ENCODE data around the gene PPP2R3B. TPM values are rescaled to one million over a fixed set of nuclear protein-coding genes. Genes with fewer than 3 reads are reported as not detected.
"Not testable (repeated sequence)": the region's sequence is repeated elsewhere in the genome, so short reads cannot be mapped to it uniquely, and the experiment has no call there.

Gene PPP2R3B
- total RNA-seq, 4 donors from 2014 or later: 4.1 to 16.1 (median 9.4) TPM

- no peaks in the 10 kb centered on the region for H3K9me3 ChIP-seq
- peaks cover 0 to 4% of the 10 kb centered on the region in 2 donors for H3K4me1 ChIP-seq
- no peak for DNase-seq
- no peak overlapping the region for H3K27ac ChIP-seq
- H3K36me3 ChIP-seq: no peaks in the 10 kb centered on the region
- no peaks in the 10 kb centered on the region for H3K27me3 ChIP-seq
- intact Hi-C loops (cut with DNase I; ENCODE audit: low total_unique reads): loop anchor here (10.0 kb wide), 1 partner anchor 100 kb away; the partner anchor contains the start of gene PLCXD1
- TF ChIP-seq CTCF (IDR thresholded peaks at IDR 0.05) (no peak), POLR2A (IDR thresholded peaks at IDR 0.05) (no peak)
- H3K4me3 ChIP-seq: no peak overlapping the region
These were observed 1.8 kb downstream of the PPP2R3B start for GRCh38 chrX:384861-385260.

- H3K27me3 ChIP-seq: no peaks in the 10 kb centered on the region
- DNase-seq: no peak
- intact Hi-C loops (cut with DNase I; ENCODE audit: low total_unique reads): no loop called here
- TF ChIP-seq POLR2A (IDR thresholded peaks at IDR 0.05) (no peak), CTCF (IDR thresholded peaks at IDR 0.05) (no peak)
- H3K4me3 ChIP-seq: no peak overlapping the region
- no peak overlapping the region for H3K27ac ChIP-seq
- H3K36me3 ChIP-seq: no peaks in the 10 kb centered on the region
- H3K4me1 ChIP-seq: peaks cover 0 to 10% of the 10 kb centered on the region in 2 donors
- H3K9me3 ChIP-seq: no peaks in the 10 kb centered on the region
These were observed 8.3 kb downstream of the PPP2R3B start for GRCh38 chrX:378443-378842.

GRCh38 chrX:376206-376605 lies 10.5 kb downstream of the PPP2R3B start:
- H3K27ac ChIP-seq; H3K36me3 ChIP-seq; DNase-seq; H3K9me3 ChIP-seq; H3K27me3 ChIP-seq; intact Hi-C loops (cut with DNase I; ENCODE audit: low total_unique reads); H3K4me1 ChIP-seq; H3K4me3 ChIP-seq: not testable (repeated sequence)

GRCh38 chrX:375181-376036 lies 11.3 kb downstream of the PPP2R3B start:
- H3K27ac ChIP-seq: no peak overlapping the region
- no peaks in the 10 kb centered on the region for H3K27me3 ChIP-seq
- no peak for DNase-seq
- no peak overlapping the region for H3K4me3 ChIP-seq
- H3K36me3 ChIP-seq: no peaks in the 10 kb centered on the region
- intact Hi-C loops (cut with DNase I; ENCODE audit: low total_unique reads): no loop called here
- TF ChIP-seq POLR2A (IDR thresholded peaks at IDR 0.05) (no peak), CTCF (IDR thresholded peaks at IDR 0.05) (no peak)
- H3K9me3 ChIP-seq: no peaks in the 10 kb centered on the region
- H3K4me1 ChIP-seq: peaks cover 0 to 10% of the 10 kb centered on the region in 2 donors

- Histone ChIP-seq H3K4me1 (peaks cover 0 to 10% of the 10 kb centered on the region in 2 donors), H3K9me3 (no peaks in the 10 kb centered on the region), H3K27me3 (no peaks in the 10 kb centered on the region), H3K4me3 (no peak overlapping the region), H3K36me3 (no peaks in the 10 kb centered on the region), H3K27ac (no peak overlapping the region)
- intact Hi-C loops (cut with DNase I; ENCODE audit: low total_unique reads): no loop called here
- TF ChIP-seq POLR2A (IDR thresholded peaks at IDR 0.05) (no peak), CTCF (IDR thresholded peaks at IDR 0.05) (no peak)
- DNase-seq: no peak
These were observed 12.1 kb downstream of the PPP2R3B start for GRCh38 chrX:374596-374995.
